GM12878 (cell line): Measurements from ENCODE around the gene BLOC1S5. TPM values are rescaled to one million over a fixed set of nuclear protein-coding genes. Genes with fewer than 3 reads are reported as not detected.

Source experiments
- ATAC-seq: fragments of 200-7000 bp; cut with Tn5 transposase; 3 replicates; pipeline ENCODE4 v1.9.1; 2020; ENCODE audit warnings: mild to moderate bottlenecking, moderate library complexity
- BruUV-seq: library from RNA; stranded (reverse); fragments of 400-500 nt; replicated peaks from 2 replicates; lab custom pipeline; 2021; lab: Mats Ljungman, UMichigan
- CTCF ChIA-PET: fragments of 300-600 bp; sonication (Branson Sonifier 250); formaldehyde crosslinking; extraction: SDS; loops from one replicate; lab custom pipeline; 2021; ENCODE audit warnings: inconsistent platforms; lab: Yijun Ruan, JAX
- POLR2A ChIA-PET: fragments of 350-600 bp; formaldehyde crosslinking; extraction: SDS; loops from one replicate; lab custom pipeline; 2021; ENCODE audit warnings: inconsistent platforms; lab: Charles Lee
- RAD21 ChIA-PET: fragments of 300-600 bp; sonication (Branson Sonifier 250); formaldehyde crosslinking; loops from one replicate; lab custom pipeline; 2023; ENCODE audit warnings: antibody characterized with exemption; ENCODE audit not compliant: unreplicated experiment; lab: Charles Lee
- SMC1A ChIA-PET: fragments of 300-600 bp; sonication (Branson Sonifier 250); formaldehyde crosslinking; loops from one replicate; lab custom pipeline; 2023; ENCODE audit not compliant: unreplicated experiment, uncharacterized antibody; lab: Charles Lee
- DNase-seq: peaks from one replicate; pipeline ENCODE4 v3.0.0-alpha.2; 2011; ENCODE audit warnings: low read depth, low spot score
- FAIRE-seq: peaks from 3 replicates; lab custom pipeline; 2011; peaks lifted over from hg19 to GRCh38; lab: Jason Lieb, UNC
- H2AFZ ChIP-seq: 2 replicates; pipeline ENCODE4 v1.6.0; 2011; ENCODE audit warnings: low read depth, low read length, control low read depth; ENCODE audit not compliant: control insufficient read depth
- H3K27ac ChIP-seq: 2 replicates; pipeline ENCODE4 v1.5.1; 2011; ENCODE audit warnings: control low read depth; ENCODE audit not compliant: control insufficient read depth, insufficient read depth
- H3K27me3 ChIP-seq, 2 experiments: replicated peaks in 1 of 2; 2 replicates each; pipeline versions ENCODE4 v1.6.0 to v1.6.1; 2011; ENCODE audit warnings: low read length in 1 of 2; ENCODE audit not compliant: control insufficient read depth in 2 of 2, insufficient read depth in 2 of 2
- H3K36me3 ChIP-seq, 2 experiments: 2 replicates each; pipeline ENCODE4 v1.5.1; 2011; ENCODE audit warnings: low read length in 1 of 2; ENCODE audit not compliant: control insufficient read depth in 2 of 2, insufficient read depth in 2 of 2
- H3K4me1 ChIP-seq: 2 replicates; pipeline ENCODE4 v1.6.1; 2011; ENCODE audit warnings: mild to moderate bottlenecking, low read length, moderate library complexity, mixed read lengths; ENCODE audit not compliant: control insufficient read depth, insufficient read depth
- H3K4me2 ChIP-seq: 2 replicates; pipeline ENCODE4 v1.6.0; 2011; ENCODE audit warnings: control low read depth; ENCODE audit not compliant: control insufficient read depth, insufficient read depth
- H3K4me3 ChIP-seq: fragments of 200-600 bp; sonication (generic); 2 replicates; pipeline ENCODE4 v1.5.1; 2016
- H3K79me2 ChIP-seq: 2 replicates; pipeline ENCODE4 v1.6.0; 2011; ENCODE audit warnings: low read length; ENCODE audit not compliant: control insufficient read depth, insufficient read depth
- H3K9ac ChIP-seq: 2 replicates; pipeline ENCODE4 v1.8.0; 2011; ENCODE audit warnings: low read length, control low read depth, mixed read lengths; ENCODE audit not compliant: control insufficient read depth, insufficient read depth
- H3K9me3 ChIP-seq: replicated peaks from 3 replicates; pipeline ENCODE4 v1.5.1; 2011; ENCODE audit warnings: mild to moderate bottlenecking, low read length; ENCODE audit not compliant: control insufficient read depth, insufficient read depth
- H4K20me1 ChIP-seq: 2 replicates; pipeline ENCODE4 v1.6.0; 2011; ENCODE audit not compliant: control insufficient read depth, insufficient read depth
- ATF7 ChIP-seq: fragments of 450-650 bp; IDR thresholded peaks from 2 replicates; pipeline ENCODE4 v1.6.1; 2016; ENCODE audit warnings: low read depth, mild to moderate bottlenecking
- CBFB ChIP-seq: IDR thresholded peaks from 2 replicates; pipeline ENCODE4 v1.6.1; 2016; ENCODE audit warnings: antibody characterized with exemption, low read depth
- CBX3 ChIP-seq: fragments of 200-600 bp; sonication (generic); IDR thresholded peaks from 2 replicates; pipeline ENCODE4 v1.6.1; 2016; ENCODE audit warnings: low read depth, borderline replicate concordance
- E2F8 ChIP-seq: fragments of 450-650 bp; IDR thresholded peaks from 2 replicates; pipeline ENCODE4 v1.6.1; 2018; ENCODE audit warnings: mild to moderate bottlenecking, low read depth, moderate library complexity; ENCODE audit not compliant: partially characterized antibody
- ESRRA ChIP-seq: IDR thresholded peaks from 2 replicates; pipeline ENCODE4 v1.6.1; 2012; ENCODE audit warnings: mild to moderate bottlenecking, low read length, improper control_type of control experiment
- KAT2A ChIP-seq: conservative IDR thresholded peaks from 2 replicates; pipeline ENCODE4 v1.6.1; 2011; ENCODE audit warnings: low read depth, low read length; ENCODE audit not compliant: control insufficient read depth
- PAX8 ChIP-seq: fragments of 450-650 bp; IDR thresholded peaks from 2 replicates; pipeline ENCODE4 v1.6.1; 2017; ENCODE audit warnings: mild to moderate bottlenecking, moderate library complexity
- POU2F2 ChIP-seq: IDR thresholded peaks from 3 replicates; pipeline ENCODE4 v1.6.1; 2011; ENCODE audit warnings: low read depth, mild to moderate bottlenecking, low read length, borderline replicate concordance
- RAD51 ChIP-seq: fragments of 450-650 bp; IDR thresholded peaks from 2 replicates; pipeline ENCODE4 v1.6.1; 2016; ENCODE audit warnings: moderate library complexity, mild to moderate bottlenecking, inconsistent platforms
- SIN3A ChIP-seq: IDR thresholded peaks from 2 replicates; pipeline ENCODE4 v1.6.1; 2012; ENCODE audit warnings: low read depth, low read length, improper control_type of control experiment
- SMC3 ChIP-seq: IDR thresholded peaks from 2 replicates; pipeline ENCODE4 v1.6.1; 2011; ENCODE audit warnings: low read length, improper control_type of control experiment, borderline replicate concordance
- STAT3 ChIP-seq: IDR thresholded peaks from 2 replicates; pipeline ENCODE4 v1.6.1; 2011; ENCODE audit warnings: low read depth, low read length, improper control_type of control experiment
- SUZ12 ChIP-seq: fragments of 200-600 bp; sonication (generic); IDR thresholded peaks from one replicate; pipeline ENCODE4 v1.6.1; 2018; ENCODE audit warnings: antibody characterized with exemption, mild to moderate bottlenecking; ENCODE audit not compliant: unreplicated experiment
- WGBS: methylation state at CpG from one replicate; pipeline ENCODE4 v1.1.6; 2016; ENCODE audit warnings: low lambda C conversion rate; ENCODE audit not compliant: insufficient replicate concordance, insufficient coverage; ENCODE audit errors: missing lambda C conversion rate; 5-methylcytosine and 5-hydroxymethylcytosine counted together
- in situ Hi-C: fragments of 300-500 bp; cut with MboI; formaldehyde crosslinking; loops from 9 replicates; pipeline ENCODE4 v1.14.3; 2018; ENCODE audit warnings: mixed read lengths
- intact Hi-C: fragments of 100-400 bp; cut with micrococcal nuclease; formaldehyde crosslinking; loops from one replicate; pipeline ENCODE4 v1.14.2; 2022; ENCODE audit not compliant: unreplicated experiment
- polyA plus RNA-seq, 11 experiments: library from polyadenylated mRNA; depleted of rRNA in 4 of 11; unstranded in 6 of 11; stranded (reverse) in 5 of 11; fragments of >200 nt; fragmentation: Nextera tagmentation in 4 of 11; fragmentation: Illumina TruSeq in 1 of 11; extraction: Ambion mirVana in 4 of 11; extraction: Trizol in 1 of 11; gene quantifications; 1 replicate in 1 of 11; 2 replicates in 10 of 11; pipeline versions ENCODE4 v1.2.1 to v1.2.3, GENCODE V29; 2011 to 2016; ENCODE audit warnings: inconsistent platforms in 2 of 11, missing spikeins in 2 of 11, low read depth in 1 of 11
- total RNA-seq, 4 experiments: library from RNA; depleted of rRNA in 3 of 4; stranded (reverse); fragments of >200 nt in 3 of 4; fragmentation: Illumina TruSeq in 1 of 4; extraction: Trizol in 1 of 4; gene quantifications; 2 replicates each; pipeline versions ENCODE4 v1.2.1 to v1.2.3, GENCODE V29; 2013 to 2021
- TF ChIP-seq, protein P1 (sequence below): fragments of 450-650 bp; IDR thresholded peaks from 2 replicates; pipeline ENCODE4 v1.6.1; 2018; ENCODE audit warnings: borderline replicate concordance, mild to moderate bottlenecking; ENCODE audit not compliant: partially characterized antibody
- TF ChIP-seq, protein P2 (sequence below): fragments of 450-650 bp; IDR thresholded peaks from 2 replicates; pipeline ENCODE4 v1.6.1; 2017; ENCODE audit warnings: mild to moderate bottlenecking, moderate library complexity

Gene BLOC1S5
- total and polyA plus RNA-seq, 10 of the 15 experiments (the other 5 are each of a cell fraction or from before 2014, with no cell fraction given): 4.3 to 22.2 (median 16.1) TPM

GRCh38 chr6:8113131-8113654 is 49.0 kb upstream of the BLOC1S5 start:
- no peak overlapping the region for H3K9ac ChIP-seq
- no peaks in the 10 kb centered on the region for H3K36me3 ChIP-seq
- ChIA-PET SMC1A (interaction anchor here (0.7 kb wide), 1 partner anchor 220 kb away, joined by 3 read pairs; no protein-coding TSS in a partner anchor), POLR2A (interaction anchor here (0.7 kb wide), 1 partner anchor 11 kb away, joined by 3 read pairs; the partner anchor contains the start of gene EEF1E1), RAD21 (no interaction called here), CTCF (no interaction called here)
- intact Hi-C loops (no loop called here), in situ Hi-C loops (no loop called here)
- peaks cover 0 to 2% of the 10 kb centered on the region in 2 experiments; a peak in 1 of 4 replicates for H3K27me3 ChIP-seq
- no peak overlapping the region for H2AFZ ChIP-seq
- no peaks in the 10 kb centered on the region for H3K9me3 ChIP-seq
- FAIRE-seq (no peak), DNase-seq (no peak), ATAC-seq (no peak)
- WGBS: 45% methylated on average over 4 of the region's 4 CpGs
- no peak overlapping the region for H3K27ac ChIP-seq
- H3K4me3 ChIP-seq: no peak overlapping the region
- H3K4me1 ChIP-seq: 0 out of 2 replicates have a peak, but pooled peaks cover 3% of the 10 kb centered on the region
- no TSS peak for BruUV-seq
- H3K4me2 ChIP-seq: no peak overlapping the region
- no peaks in the 10 kb centered on the region for H3K79me2 ChIP-seq
- no peaks in the 10 kb centered on the region for H4K20me1 ChIP-seq
- TF ChIP-seq PAX8 (no peak), CBX3 (no peak), KAT2A (no peak), E2F8 (no peak), SUZ12 (no peak), ESRRA (no peak), SMC3 (no peak), SIN3A (no peak), RAD51 (no peak), POU2F2 (no peak), CBFB (no peak), ATF7 (no peak), STAT3 (no peak)
- TF ChIP-seq, protein P1, sequence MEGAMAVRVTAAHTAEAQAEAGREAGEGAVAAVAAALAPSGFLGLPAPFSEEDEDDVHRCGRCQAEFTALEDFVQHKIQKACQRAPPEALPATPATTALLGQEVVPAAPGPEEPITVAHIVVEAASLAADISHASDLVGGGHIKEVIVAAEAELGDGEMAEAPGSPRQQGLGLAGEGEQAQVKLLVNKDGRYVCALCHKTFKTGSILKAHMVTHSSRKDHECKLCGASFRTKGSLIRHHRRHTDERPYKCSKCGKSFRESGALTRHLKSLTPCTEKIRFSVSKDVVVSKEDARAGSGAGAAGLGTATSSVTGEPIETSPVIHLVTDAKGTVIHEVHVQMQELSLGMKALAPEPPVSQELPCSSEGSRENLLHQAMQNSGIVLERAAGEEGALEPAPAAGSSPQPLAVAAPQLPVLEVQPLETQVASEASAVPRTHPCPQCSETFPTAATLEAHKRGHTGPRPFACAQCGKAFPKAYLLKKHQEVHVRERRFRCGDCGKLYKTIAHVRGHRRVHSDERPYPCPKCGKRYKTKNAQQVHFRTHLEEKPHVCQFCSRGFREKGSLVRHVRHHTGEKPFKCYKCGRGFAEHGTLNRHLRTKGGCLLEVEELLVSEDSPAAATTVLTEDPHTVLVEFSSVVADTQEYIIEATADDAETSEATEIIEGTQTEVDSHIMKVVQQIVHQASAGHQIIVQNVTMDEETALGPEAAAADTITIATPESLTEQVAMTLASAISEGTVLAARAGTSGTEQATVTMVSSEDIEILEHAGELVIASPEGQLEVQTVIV: no peak
- TF ChIP-seq, protein P2, sequence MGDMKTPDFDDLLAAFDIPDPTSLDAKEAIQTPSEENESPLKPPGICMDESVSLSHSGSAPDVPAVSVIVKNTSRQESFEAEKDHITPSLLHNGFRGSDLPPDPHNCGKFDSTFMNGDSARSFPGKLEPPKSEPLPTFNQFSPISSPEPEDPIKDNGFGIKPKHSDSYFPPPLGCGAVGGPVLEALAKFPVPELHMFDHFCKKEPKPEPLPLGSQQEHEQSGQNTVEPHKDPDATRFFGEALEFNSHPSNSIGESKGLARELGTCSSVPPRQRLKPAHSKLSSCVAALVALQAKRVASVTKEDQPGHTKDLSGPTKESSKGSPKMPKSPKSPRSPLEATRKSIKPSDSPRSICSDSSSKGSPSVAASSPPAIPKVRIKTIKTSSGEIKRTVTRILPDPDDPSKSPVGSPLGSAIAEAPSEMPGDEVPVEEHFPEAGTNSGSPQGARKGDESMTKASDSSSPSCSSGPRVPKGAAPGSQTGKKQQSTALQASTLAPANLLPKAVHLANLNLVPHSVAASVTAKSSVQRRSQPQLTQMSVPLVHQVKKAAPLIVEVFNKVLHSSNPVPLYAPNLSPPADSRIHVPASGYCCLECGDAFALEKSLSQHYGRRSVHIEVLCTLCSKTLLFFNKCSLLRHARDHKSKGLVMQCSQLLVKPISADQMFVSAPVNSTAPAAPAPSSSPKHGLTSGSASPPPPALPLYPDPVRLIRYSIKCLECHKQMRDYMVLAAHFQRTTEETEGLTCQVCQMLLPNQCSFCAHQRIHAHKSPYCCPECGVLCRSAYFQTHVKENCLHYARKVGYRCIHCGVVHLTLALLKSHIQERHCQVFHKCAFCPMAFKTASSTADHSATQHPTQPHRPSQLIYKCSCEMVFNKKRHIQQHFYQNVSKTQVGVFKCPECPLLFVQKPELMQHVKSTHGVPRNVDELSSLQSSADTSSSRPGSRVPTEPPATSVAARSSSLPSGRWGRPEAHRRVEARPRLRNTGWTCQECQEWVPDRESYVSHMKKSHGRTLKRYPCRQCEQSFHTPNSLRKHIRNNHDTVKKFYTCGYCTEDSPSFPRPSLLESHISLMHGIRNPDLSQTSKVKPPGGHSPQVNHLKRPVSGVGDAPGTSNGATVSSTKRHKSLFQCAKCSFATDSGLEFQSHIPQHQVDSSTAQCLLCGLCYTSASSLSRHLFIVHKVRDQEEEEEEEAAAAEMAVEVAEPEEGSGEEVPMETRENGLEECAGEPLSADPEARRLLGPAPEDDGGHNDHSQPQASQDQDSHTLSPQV: no peak
